Fibroblast of villous mesenchyme (primary cell): ENCODE data around the gene MTUS2. TPM values are rescaled to one million over a fixed set of nuclear protein-coding genes. Genes with fewer than 3 reads are reported as not detected.

Experiments used
- DNase-seq: peaks from one replicate; pipeline ENCODE4 v3.0.0-alpha.2; 2010; ENCODE audit warnings: low read depth
- H3K4me3 ChIP-seq: 2 replicates; pipeline ENCODE4 v1.5.1; 2011; ENCODE audit warnings: low read depth, mild to moderate bottlenecking, low read length
- total RNA-seq: library from RNA; depleted of rRNA; stranded (reverse); fragments of >200 nt; gene quantifications from 2 replicates; pipeline ENCODE4 v1.2.3, GENCODE V29; 2012
- TF ChIP-seq, protein P1 (sequence below): IDR thresholded peaks from 2 replicates; pipeline ENCODE4 v1.5.1; 2012; ENCODE audit warnings: low read depth, mild to moderate bottlenecking, low read length; ENCODE audit not compliant: insufficient read depth

The MTUS2 gene
- total RNA-seq, 1 donor: 1.3 TPM

- peak; percentile 2 for DNase-seq
- no peak overlapping the region for H3K4me3 ChIP-seq
- TF ChIP-seq, protein P1, sequence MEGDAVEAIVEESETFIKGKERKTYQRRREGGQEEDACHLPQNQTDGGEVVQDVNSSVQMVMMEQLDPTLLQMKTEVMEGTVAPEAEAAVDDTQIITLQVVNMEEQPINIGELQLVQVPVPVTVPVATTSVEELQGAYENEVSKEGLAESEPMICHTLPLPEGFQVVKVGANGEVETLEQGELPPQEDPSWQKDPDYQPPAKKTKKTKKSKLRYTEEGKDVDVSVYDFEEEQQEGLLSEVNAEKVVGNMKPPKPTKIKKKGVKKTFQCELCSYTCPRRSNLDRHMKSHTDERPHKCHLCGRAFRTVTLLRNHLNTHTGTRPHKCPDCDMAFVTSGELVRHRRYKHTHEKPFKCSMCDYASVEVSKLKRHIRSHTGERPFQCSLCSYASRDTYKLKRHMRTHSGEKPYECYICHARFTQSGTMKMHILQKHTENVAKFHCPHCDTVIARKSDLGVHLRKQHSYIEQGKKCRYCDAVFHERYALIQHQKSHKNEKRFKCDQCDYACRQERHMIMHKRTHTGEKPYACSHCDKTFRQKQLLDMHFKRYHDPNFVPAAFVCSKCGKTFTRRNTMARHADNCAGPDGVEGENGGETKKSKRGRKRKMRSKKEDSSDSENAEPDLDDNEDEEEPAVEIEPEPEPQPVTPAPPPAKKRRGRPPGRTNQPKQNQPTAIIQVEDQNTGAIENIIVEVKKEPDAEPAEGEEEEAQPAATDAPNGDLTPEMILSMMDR: no peak
Measured at GRCh38 chr13:29005763-29006120, 185.6 kb downstream of the MTUS2 start.

DNA sequence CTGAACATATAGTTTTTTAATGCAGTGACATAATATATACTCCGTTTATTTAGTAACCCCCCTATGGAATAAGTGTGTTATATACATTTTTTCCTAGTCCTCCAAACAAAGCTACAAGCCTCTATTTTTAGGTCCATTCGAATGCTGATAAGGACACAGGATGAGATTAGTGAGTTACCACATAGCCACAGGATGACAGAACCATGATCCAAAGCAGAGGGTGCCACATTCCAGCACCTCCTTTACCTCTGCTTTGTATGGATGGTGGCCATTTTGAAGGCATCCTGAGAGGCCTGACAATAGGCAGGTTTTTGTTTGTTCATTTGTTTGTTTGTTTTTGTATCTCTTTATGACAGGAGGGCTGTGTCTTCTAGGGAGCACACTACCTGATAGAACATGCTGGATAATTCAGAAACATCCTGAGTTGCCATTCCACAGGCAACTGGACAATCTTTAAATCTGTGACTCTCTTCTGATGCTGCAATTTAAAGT is 186.3 kb downstream of the MTUS2 start:
- TF ChIP-seq, protein P1: no peak
- no peak overlapping the region for H3K4me3 ChIP-seq
- no peak for DNase-seq

- no peak for DNase-seq
- no peak overlapping the region for H3K4me3 ChIP-seq
- TF ChIP-seq, protein P1: no peak
Measured at GRCh38 chr13:29008296-29008695, 188.2 kb downstream of the MTUS2 start.

DNA sequence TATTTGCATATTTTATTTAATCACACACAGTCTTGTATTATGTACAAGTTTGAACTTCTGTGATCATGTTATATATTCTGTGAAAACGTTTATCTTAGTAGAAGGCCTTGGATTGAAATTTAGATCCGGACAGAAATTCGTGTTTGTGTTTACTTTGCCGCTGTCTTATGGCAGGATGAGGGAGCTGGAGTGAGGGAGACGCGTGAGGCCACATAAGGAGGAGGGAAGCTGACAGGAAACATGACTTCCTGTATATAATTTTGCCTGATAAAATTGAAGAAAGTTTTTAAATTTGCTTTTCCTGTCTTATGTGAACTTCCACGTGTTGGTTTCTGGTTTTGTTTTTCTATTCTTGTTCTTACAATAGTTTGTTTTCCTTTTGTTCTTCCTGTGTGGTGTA is 200.2 kb downstream of the MTUS2 start:
- H3K4me3 ChIP-seq: no peak overlapping the region
- no peak for DNase-seq
- TF ChIP-seq, protein P1: no peak

GRCh38 chr13:29021311-29021710 is 201.2 kb downstream of the MTUS2 start:
- TF ChIP-seq, protein P1: no peak
- no peak overlapping the region for H3K4me3 ChIP-seq
- DNase-seq: no peak

- no peak for DNase-seq
- no peak overlapping the region for H3K4me3 ChIP-seq
- TF ChIP-seq, protein P1: no peak
Measured at GRCh38 chr13:29021717-29022116, 201.6 kb downstream of the MTUS2 start.

DNA sequence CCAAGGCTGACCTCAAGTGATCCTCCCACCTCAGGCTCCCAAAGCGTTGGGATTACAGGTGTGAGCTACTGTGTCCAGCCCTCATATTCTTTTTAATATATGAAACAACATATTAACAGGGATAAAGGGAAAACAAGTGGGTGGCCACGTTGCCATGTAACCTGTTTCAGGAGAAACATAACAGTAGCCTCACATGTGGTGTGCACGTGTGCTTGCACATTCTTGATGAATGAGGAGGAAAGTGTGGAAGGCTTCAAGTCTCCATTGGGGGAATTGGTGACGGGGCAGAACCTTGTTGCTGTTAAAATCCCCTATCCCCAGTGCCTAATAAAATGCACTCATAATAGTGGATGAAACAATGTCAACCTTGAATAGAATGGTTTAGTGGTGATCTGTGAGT is 202.3 kb downstream of the MTUS2 start:
- no peak for DNase-seq
- TF ChIP-seq, protein P1: no peak
- H3K4me3 ChIP-seq: no peak overlapping the region
